Activated CD4-positive, alpha-beta T cell treated with anti-CD3 and anti-CD28 coated beads, Interleukin-2, amount 50 U/mL, for 4 hours (primary cell): ENCODE data around the gene C16orf86.

ENCODE experiments used
- DNase-seq, 2 experiments: peaks; one replicate each; pipeline ENCODE4 v3.0.0-alpha.2; 2020

C16orf86 gene

GRCh38 chr16:67699265-67699664 is 32.7 kb downstream of the C16orf86 start:
- no peak for DNase-seq

- no peak for DNase-seq
Measured at GRCh38 chr16:67701420-67701819, 34.8 kb downstream of the C16orf86 start.

- DNase-seq = no peak
Measured at GRCh38 chr16:67702130-67702529, 35.5 kb downstream of the C16orf86 start.

- DNase-seq = no peak
Measured at GRCh38 chr16:67703626-67704025, 37.0 kb downstream of the C16orf86 start.

GRCh38 chr16:67704110-67704509 is 37.5 kb downstream of the C16orf86 start:
- DNase-seq = no peak

- no peak for DNase-seq
Measured at GRCh38 chr16:67707210-67707609, 40.6 kb downstream of the C16orf86 start.

- no peak for DNase-seq
Measured at GRCh38 chr16:67707790-67708189, 41.2 kb downstream of the C16orf86 start.

- DNase-seq = no peak
Measured at GRCh38 chr16:67708368-67708771, 41.8 kb downstream of the C16orf86 start.

- DNase-seq = no peak
Measured at GRCh38 chr16:67709050-67709449, 42.4 kb downstream of the C16orf86 start.

- no peak for DNase-seq
Measured at GRCh38 chr16:67710607-67711006, 44.0 kb downstream of the C16orf86 start.

- DNase-seq = no peak
Measured at GRCh38 chr16:67713647-67714273, 47.1 kb downstream of the C16orf86 start.

- no peak for DNase-seq
Measured at GRCh38 chr16:67714522-67714921, 47.9 kb downstream of the C16orf86 start.

- DNase-seq = no peak
Measured at GRCh38 chr16:67716097-67716496, 49.5 kb downstream of the C16orf86 start.
